Fibroblast of lung (primary cell): ENCODE data around the gene C2. TPM values are rescaled to one million over a fixed set of nuclear protein-coding genes. Genes with fewer than 3 reads are reported as not detected.
A peak's percentile ranks its signal among the peaks of the same experiment; 100 is the strongest.
"Not testable (repeated sequence)": the region's sequence is repeated elsewhere in the genome, so short reads cannot be mapped to it uniquely, and the experiment has no call there.

Experiments used
- DNase-seq, 2 donors: peaks; one replicate each; pipeline versions ENCODE4 v3.0.0 to v3.0.0-alpha.2; 2010; ENCODE audit warnings: low read depth in 2 of 2
- H2AFZ ChIP-seq: 2 replicates; pipeline ENCODE4 v1.5.1; 2012; ENCODE audit warnings: low read length, control low read depth, inconsistent platforms
- H3K27ac ChIP-seq: 2 replicates; pipeline ENCODE4 v1.5.1; 2011; ENCODE audit warnings: low read length, control low read depth; ENCODE audit not compliant: insufficient read depth
- H3K27me3 ChIP-seq: 2 replicates; pipeline ENCODE4 v1.5.1; 2011; ENCODE audit warnings: mild to moderate bottlenecking, low read length; ENCODE audit not compliant: control insufficient read depth, insufficient read depth
- H3K36me3 ChIP-seq: 2 replicates; pipeline ENCODE4 v1.5.1; 2011; ENCODE audit warnings: low read length; ENCODE audit not compliant: control insufficient read depth, insufficient read depth
- H3K4me1 ChIP-seq: 2 replicates; pipeline ENCODE4 v1.5.1; 2011; ENCODE audit warnings: low read length; ENCODE audit not compliant: control insufficient read depth, insufficient read depth; ENCODE audit errors: extremely low read depth
- H3K4me2 ChIP-seq: 2 replicates; pipeline ENCODE4 v1.5.1; 2011; ENCODE audit warnings: low read length, control low read depth; ENCODE audit not compliant: insufficient read depth; ENCODE audit errors: extremely low read depth
- H3K4me3 ChIP-seq, 4 experiments: fragments of 200-600 bp in 1 of 4; sonication (generic) in 1 of 4; replicated peaks in 1 of 4; 2 replicates each; pipeline ENCODE4 v1.5.1; 2011 to 2016; ENCODE audit warnings: low read length in 4 of 4, low read depth in 3 of 4, mild to moderate bottlenecking in 3 of 4, control low read depth in 2 of 4, inconsistent platforms in 1 of 4, mixed read lengths in 1 of 4; ENCODE audit not compliant: insufficient read depth in 1 of 4; ENCODE audit errors: control extremely low read depth in 1 of 4
- H3K79me2 ChIP-seq: 2 replicates; pipeline ENCODE4 v1.5.1; 2012; ENCODE audit warnings: mild to moderate bottlenecking, low read length, inconsistent platforms; ENCODE audit not compliant: control insufficient read depth, insufficient read depth
- H3K9ac ChIP-seq: 2 replicates; pipeline ENCODE4 v1.5.1; 2011; ENCODE audit warnings: mild to moderate bottlenecking, low read length, control low read depth; ENCODE audit not compliant: insufficient read depth
- H3K9me3 ChIP-seq: 2 replicates; pipeline ENCODE4 v1.5.1; 2012; ENCODE audit warnings: low read depth, low read length; ENCODE audit not compliant: control insufficient read depth, insufficient read depth
- H4K20me1 ChIP-seq: 2 replicates; pipeline ENCODE4 v1.5.1; 2011; ENCODE audit warnings: low read length; ENCODE audit not compliant: control insufficient read depth, insufficient read depth; ENCODE audit errors: extremely low read depth
- EZH2 ChIP-seq: IDR thresholded peaks from 2 replicates; pipeline ENCODE4 v1.5.1; 2012; ENCODE audit warnings: low read length, control low read depth, mild to moderate bottlenecking; ENCODE audit errors: missing control alignments
- polyA plus RNA-seq, 2 donors: library from polyadenylated mRNA; depleted of rRNA in 1 of 2; stranded (reverse) in 1 of 2; unstranded in 1 of 2; fragments of >200 nt; gene quantifications; 2 replicates each; pipeline ENCODE4 v1.2.1, GENCODE V29; 2011 to 2012; ENCODE audit warnings: missing spikeins in 1 of 2
- total RNA-seq: library from RNA; depleted of rRNA; stranded (reverse); fragments of >200 nt; gene quantifications from 2 replicates; pipeline ENCODE4 v1.2.1, GENCODE V29; 2014
- TF ChIP-seq, protein P1 (sequence below), 2 donors: IDR thresholded peaks in 1 of 2; conservative IDR thresholded peaks in 1 of 2; 1 replicate in 1 of 2; 2 replicates in 1 of 2; pipeline ENCODE4 v1.5.1; 2011 to 2012; ENCODE audit warnings: low read length in 2 of 2, control low read depth in 1 of 2, inconsistent platforms in 1 of 2, low read depth in 1 of 2, mild to moderate bottlenecking in 1 of 2

C2 gene
- total and polyA plus RNA-seq, 2 donors (not counting 1 experiment from before 2014, with no cell fraction given), result 7.6 to 16.8 TPM

DNA sequence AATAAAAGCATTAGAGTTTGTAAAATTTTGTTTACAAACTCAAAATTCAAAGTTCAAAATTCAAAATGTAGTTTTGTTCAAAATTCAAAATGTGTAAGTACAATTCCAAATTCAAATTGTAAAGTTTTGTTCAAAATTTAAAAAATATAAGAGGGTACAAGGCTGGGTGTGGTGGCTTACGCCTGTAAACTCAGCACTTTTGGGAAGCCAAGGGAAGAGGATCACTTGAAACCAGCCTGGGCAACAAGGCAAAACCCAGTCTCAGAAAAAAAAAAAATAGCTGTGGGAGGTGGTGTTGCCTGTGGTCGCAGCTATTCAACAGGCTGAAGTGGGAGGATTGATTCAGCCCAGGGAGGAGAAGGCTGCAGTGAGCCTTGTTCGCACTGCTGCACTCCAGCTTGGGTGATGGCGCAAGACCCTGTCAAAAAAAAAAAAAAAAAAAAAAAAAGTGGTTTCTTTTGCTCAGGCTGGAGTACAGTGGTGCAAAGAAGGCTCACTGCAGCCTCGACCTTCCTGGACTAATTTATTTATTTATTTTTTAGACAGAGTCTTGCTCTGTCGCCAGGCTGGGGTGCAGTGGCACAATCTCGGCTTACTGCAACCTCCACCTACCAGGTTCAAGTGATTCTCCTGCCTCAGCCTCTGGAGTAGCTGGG is 20.2 kb upstream of the C2 start:
- Histone ChIP-seq H3K9ac (no peak overlapping the region), H3K79me2 (no peaks in the 10 kb centered on the region), H3K4me1 (peaks cover 18% of the 10 kb centered on the region), H3K9me3 (no peaks in the 10 kb centered on the region), H3K4me3 (no peak overlapping the region), H3K27me3 (no peaks in the 10 kb centered on the region), H3K36me3 (no peaks in the 10 kb centered on the region), H3K27ac (no peak overlapping the region), H3K4me2 (no peak overlapping the region), H4K20me1 (no peaks in the 10 kb centered on the region), H2AFZ (no peak overlapping the region)
- TF ChIP-seq EZH2, result no peak
- TF ChIP-seq, protein P1, sequence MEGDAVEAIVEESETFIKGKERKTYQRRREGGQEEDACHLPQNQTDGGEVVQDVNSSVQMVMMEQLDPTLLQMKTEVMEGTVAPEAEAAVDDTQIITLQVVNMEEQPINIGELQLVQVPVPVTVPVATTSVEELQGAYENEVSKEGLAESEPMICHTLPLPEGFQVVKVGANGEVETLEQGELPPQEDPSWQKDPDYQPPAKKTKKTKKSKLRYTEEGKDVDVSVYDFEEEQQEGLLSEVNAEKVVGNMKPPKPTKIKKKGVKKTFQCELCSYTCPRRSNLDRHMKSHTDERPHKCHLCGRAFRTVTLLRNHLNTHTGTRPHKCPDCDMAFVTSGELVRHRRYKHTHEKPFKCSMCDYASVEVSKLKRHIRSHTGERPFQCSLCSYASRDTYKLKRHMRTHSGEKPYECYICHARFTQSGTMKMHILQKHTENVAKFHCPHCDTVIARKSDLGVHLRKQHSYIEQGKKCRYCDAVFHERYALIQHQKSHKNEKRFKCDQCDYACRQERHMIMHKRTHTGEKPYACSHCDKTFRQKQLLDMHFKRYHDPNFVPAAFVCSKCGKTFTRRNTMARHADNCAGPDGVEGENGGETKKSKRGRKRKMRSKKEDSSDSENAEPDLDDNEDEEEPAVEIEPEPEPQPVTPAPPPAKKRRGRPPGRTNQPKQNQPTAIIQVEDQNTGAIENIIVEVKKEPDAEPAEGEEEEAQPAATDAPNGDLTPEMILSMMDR (conservative IDR thresholded peaks at IDR 0.05 in 1 of 2, IDR thresholded peaks at IDR 0.05 in 1 of 2; ENCODE audit: low read depth in 1 of 2, low read length in 2 of 2), result no peak
- DNase-seq, result peak; percentile 83 to 89

DNA sequence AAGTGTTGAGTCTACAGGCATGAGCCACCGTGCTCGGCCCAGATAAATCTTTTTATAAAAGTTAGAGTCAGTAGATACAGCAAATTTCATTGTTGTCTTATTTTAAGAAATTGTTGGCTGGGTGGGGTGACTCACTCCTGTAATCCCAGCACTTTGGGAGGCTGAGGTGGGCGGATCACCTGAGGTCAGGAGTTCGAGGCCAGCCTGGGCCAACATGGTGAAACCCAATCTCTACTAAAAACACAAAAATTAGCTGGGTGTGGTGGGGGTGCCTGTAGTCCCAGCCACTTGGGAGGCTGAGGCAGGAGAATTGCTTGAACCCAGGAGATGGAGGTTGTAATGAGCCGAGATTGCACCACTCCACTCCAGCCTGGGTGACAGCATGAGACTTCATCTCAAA is 19.3 kb upstream of the C2 start:
- not testable (repeated sequence) for DNase-seq, H3K36me3 ChIP-seq, H3K27me3 ChIP-seq, H3K9ac ChIP-seq, H2AFZ ChIP-seq, H3K79me2 ChIP-seq, H3K9me3 ChIP-seq, H4K20me1 ChIP-seq, H3K4me3 ChIP-seq
- H3K4me1 ChIP-seq, result peaks cover 15% of the 10 kb centered on the region
- H3K4me2 ChIP-seq, result peak overlapping the region; percentile 5
- peak overlapping the region; percentile 51 for H3K27ac ChIP-seq

DNA sequence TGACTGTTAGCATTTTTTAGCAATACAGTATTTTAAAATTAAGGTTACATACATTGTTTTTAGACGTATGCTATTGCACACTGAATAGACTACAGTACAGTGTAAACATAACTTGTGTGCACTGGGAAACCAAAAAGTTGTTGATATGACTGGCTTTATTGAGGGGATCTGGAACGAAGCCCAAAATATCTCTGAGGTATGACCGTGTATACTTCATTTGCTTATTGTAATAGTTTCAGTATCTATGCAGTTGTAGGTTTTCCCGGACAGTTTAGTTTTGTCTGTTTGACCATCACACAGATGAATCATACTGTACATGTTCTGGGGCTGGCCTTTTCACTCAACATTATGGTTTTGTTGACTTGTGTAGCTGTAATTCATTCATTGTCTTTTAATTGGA is 18.7 kb upstream of the C2 start:
- Histone ChIP-seq H3K4me2 (no peak overlapping the region), H3K79me2 (no peaks in the 10 kb centered on the region), H3K27ac (peak overlapping the region; percentile 51), H3K36me3 (no peaks in the 10 kb centered on the region), H3K4me1 (peaks cover 15% of the 10 kb centered on the region), H3K4me3 (no peak overlapping the region), H3K27me3 (no peaks in the 10 kb centered on the region), H3K9ac (no peak overlapping the region), H3K9me3 (no peaks in the 10 kb centered on the region), H2AFZ (no peak overlapping the region), H4K20me1 (no peaks in the 10 kb centered on the region)
- peak; percentile 45 to 65 for DNase-seq
- TF ChIP-seq, protein P1 (conservative IDR thresholded peaks at IDR 0.05 in 1 of 2, IDR thresholded peaks at IDR 0.05 in 1 of 2; ENCODE audit: low read depth in 1 of 2, low read length in 2 of 2), result no peak
- no peak for TF ChIP-seq EZH2

DNA sequence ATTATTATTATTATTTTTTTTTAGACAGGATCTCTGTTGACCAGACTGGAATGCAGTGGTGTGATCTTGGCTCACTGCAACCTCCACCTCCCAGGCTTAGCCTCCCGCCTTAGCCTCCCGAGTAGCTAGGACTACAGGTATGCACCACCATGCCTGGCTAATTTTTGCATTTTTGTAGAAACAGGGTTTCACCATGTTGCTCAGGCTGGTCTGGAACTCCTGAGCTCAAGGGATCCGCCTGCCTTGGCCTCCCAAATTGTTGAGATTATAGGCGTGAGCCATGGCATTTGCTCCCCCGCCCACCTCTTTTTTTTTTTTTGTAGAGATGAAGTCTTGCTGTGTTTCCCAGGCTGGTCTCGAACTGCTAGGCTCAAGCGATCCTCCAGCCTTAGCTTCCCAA is 18.2 kb upstream of the C2 start:
- H3K79me2 ChIP-seq, H3K4me3 ChIP-seq, DNase-seq, H3K9me3 ChIP-seq, H3K4me2 ChIP-seq, H2AFZ ChIP-seq, H4K20me1 ChIP-seq, H3K27me3 ChIP-seq, H3K36me3 ChIP-seq, H3K9ac ChIP-seq: not testable (repeated sequence)
- H3K27ac ChIP-seq, result peak overlapping the region; percentile 43
- H3K4me1 ChIP-seq, result peaks cover 15% of the 10 kb centered on the region
